SK-N-SH treated with all-trans-retinoic acid at 6 μM for 48 hours (cell line): ENCODE data around the gene DPYD.
A peak's percentile ranks its signal among the peaks of the same experiment; 100 is the strongest.

Experiments
- ATAC-seq: fragments of 200-7000 bp; cut with Tn5 transposase; 3 replicates; pipeline ENCODE4 v1.9.1; 2020; ENCODE audit warnings: mild to moderate bottlenecking, moderate library complexity
- ARNTL ChIP-seq: fragments of 450-650 bp; formaldehyde crosslinking; IDR thresholded peaks from 2 replicates; pipeline ENCODE4 v1.5.0; 2020; ENCODE audit warnings: low read depth, mild to moderate bottlenecking, moderate library complexity, borderline replicate concordance
- BACH2 ChIP-seq: fragments of 250-450 bp; sonication (Bioruptor Pico); IDR thresholded peaks from 2 replicates; pipeline ENCODE4 v1.9.0; 2021; ENCODE audit warnings: mild to moderate bottlenecking, borderline replicate concordance
- CSDC2 ChIP-seq: fragments of 250-450 bp; sonication (Bioruptor Pico); IDR thresholded peaks from 2 replicates; pipeline ENCODE4 v1.5.0; 2020; ENCODE audit warnings: mild to moderate bottlenecking, moderate library complexity
- ESRRG ChIP-seq: fragments of 250-450 bp; sonication (Bioruptor Pico); IDR thresholded peaks from 2 replicates; pipeline ENCODE4 v1.6.1; 2021; ENCODE audit warnings: mild to moderate bottlenecking
- GLIS3 ChIP-seq: fragments of 250-450 bp; sonication (Bioruptor Pico); IDR thresholded peaks from 2 replicates; pipeline ENCODE4 v1.5.0; 2020; ENCODE audit warnings: mild to moderate bottlenecking, moderate library complexity
- ISL1 ChIP-seq: fragments of 250-450 bp; sonication (Bioruptor Pico); IDR thresholded peaks from 2 replicates; pipeline ENCODE4 v2.1.2; 2022; ENCODE audit warnings: mild to moderate bottlenecking, moderate library complexity
- OSR1 ChIP-seq: fragments of 250-450 bp; sonication (Bioruptor Pico); IDR thresholded peaks from 2 replicates; pipeline ENCODE4 v1.8.0; 2022; ENCODE audit warnings: moderate library complexity, mild to moderate bottlenecking, inconsistent platforms
- PPARA ChIP-seq: fragments of 250-450 bp; sonication (Bioruptor Pico); IDR thresholded peaks from 2 replicates; pipeline ENCODE4 v1.5.0; 2020; ENCODE audit warnings: mild to moderate bottlenecking, borderline replicate concordance
- RARB ChIP-seq: fragments of 250-450 bp; sonication (Bioruptor Pico); IDR thresholded peaks from 2 replicates; pipeline ENCODE4 v1.8.0; 2021; ENCODE audit warnings: mild to moderate bottlenecking, moderate library complexity
- SNAI2 ChIP-seq: fragments of 250-450 bp; sonication (Bioruptor Pico); IDR thresholded peaks from 2 replicates; pipeline ENCODE4 v1.5.0; 2020; ENCODE audit warnings: mild to moderate bottlenecking, moderate library complexity
- TCF4 ChIP-seq: fragments of 250-450 bp; sonication (Bioruptor Pico); IDR thresholded peaks from 2 replicates; pipeline ENCODE4 v1.8.0; 2021; ENCODE audit warnings: mild to moderate bottlenecking, moderate library complexity, borderline replicate concordance
- ZFP3 ChIP-seq: fragments of 250-450 bp; sonication (Bioruptor Pico); IDR thresholded peaks from 2 replicates; pipeline ENCODE4 v1.5.0; 2020; ENCODE audit warnings: mild to moderate bottlenecking, moderate library complexity
- ZNF565 ChIP-seq: fragments of 450-650 bp; formaldehyde crosslinking; conservative IDR thresholded peaks from 2 replicates; pipeline ENCODE4 v1.5.0; 2020; ENCODE audit warnings: low read depth, mild to moderate bottlenecking, moderate library complexity
- ZNF70 ChIP-seq: fragments of 450-650 bp; formaldehyde crosslinking; IDR thresholded peaks from 2 replicates; pipeline ENCODE4 v1.5.0; 2020; ENCODE audit warnings: mild to moderate bottlenecking, moderate library complexity
- TF ChIP-seq, protein P1 (sequence below): fragments of 250-450 bp; sonication (Bioruptor Pico); IDR thresholded peaks from 2 replicates; pipeline ENCODE4 v1.5.1; 2021; ENCODE audit warnings: mild to moderate bottlenecking, moderate library complexity
- TF ChIP-seq, protein P2 (sequence below): fragments of 250-450 bp; sonication (Bioruptor Pico); IDR thresholded peaks from 2 replicates; pipeline ENCODE4 v1.8.0; 2020; ENCODE audit warnings: mild to moderate bottlenecking, moderate library complexity, borderline replicate concordance
- TF ChIP-seq, protein P3 (sequence below): fragments of 250-450 bp; sonication (Bioruptor Pico); IDR thresholded peaks from 2 replicates; pipeline ENCODE4 v1.5.1; 2020; ENCODE audit warnings: low read depth, mild to moderate bottlenecking, moderate library complexity
- TF ChIP-seq, protein P4 (sequence below): fragments of 250-450 bp; sonication (Bioruptor Pico); IDR thresholded peaks from 2 replicates; pipeline ENCODE4 v1.5.0; 2020; ENCODE audit warnings: mild to moderate bottlenecking, moderate library complexity
- TF ChIP-seq, protein P5 (sequence below): fragments of 250-450 bp; sonication (Bioruptor Pico); IDR thresholded peaks from 2 replicates; pipeline ENCODE4 v1.8.0; 2021; ENCODE audit warnings: low read depth, mild to moderate bottlenecking, moderate library complexity, borderline replicate concordance

DPYD gene

DNA sequence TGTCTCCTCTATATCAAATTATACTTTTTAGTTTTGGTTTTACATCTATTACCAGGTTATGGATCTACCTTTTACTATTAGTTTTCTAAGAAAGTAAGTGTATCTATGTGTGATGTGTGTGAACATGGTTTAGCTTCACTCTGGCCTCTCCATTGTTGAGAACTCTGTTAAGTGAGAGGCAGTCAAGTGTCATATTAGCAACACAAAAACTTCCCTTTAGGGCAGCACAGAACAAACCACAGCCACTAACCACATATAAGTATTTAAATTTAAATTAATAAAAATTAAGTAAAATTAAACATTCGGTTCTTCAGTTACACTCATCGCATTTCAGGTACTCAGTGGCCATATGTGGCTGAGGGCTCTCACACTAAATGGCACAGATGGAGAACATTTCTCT lies 96.6 kb downstream of the DPYD start:
- TF ChIP-seq, protein P1, sequence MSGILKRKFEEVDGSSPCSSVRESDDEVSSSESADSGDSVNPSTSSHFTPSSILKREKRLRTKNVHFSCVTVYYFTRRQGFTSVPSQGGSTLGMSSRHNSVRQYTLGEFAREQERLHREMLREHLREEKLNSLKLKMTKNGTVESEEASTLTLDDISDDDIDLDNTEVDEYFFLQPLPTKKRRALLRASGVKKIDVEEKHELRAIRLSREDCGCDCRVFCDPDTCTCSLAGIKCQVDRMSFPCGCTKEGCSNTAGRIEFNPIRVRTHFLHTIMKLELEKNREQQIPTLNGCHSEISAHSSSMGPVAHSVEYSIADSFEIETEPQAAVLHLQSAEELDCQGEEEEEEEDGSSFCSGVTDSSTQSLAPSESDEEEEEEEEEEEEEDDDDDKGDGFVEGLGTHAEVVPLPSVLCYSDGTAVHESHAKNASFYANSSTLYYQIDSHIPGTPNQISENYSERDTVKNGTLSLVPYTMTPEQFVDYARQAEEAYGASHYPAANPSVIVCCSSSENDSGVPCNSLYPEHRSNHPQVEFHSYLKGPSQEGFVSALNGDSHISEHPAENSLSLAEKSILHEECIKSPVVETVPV (CRISPR knock-in tag): no peak
- TF ChIP-seq, protein P2, sequence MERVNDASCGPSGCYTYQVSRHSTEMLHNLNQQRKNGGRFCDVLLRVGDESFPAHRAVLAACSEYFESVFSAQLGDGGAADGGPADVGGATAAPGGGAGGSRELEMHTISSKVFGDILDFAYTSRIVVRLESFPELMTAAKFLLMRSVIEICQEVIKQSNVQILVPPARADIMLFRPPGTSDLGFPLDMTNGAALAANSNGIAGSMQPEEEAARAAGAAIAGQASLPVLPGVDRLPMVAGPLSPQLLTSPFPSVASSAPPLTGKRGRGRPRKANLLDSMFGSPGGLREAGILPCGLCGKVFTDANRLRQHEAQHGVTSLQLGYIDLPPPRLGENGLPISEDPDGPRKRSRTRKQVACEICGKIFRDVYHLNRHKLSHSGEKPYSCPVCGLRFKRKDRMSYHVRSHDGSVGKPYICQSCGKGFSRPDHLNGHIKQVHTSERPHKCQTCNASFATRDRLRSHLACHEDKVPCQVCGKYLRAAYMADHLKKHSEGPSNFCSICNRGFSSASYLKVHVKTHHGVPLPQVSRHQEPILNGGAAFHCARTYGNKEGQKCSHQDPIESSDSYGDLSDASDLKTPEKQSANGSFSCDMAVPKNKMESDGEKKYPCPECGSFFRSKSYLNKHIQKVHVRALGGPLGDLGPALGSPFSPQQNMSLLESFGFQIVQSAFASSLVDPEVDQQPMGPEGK (CRISPR knock-in tag): no peak
- TF ChIP-seq, protein P3, sequence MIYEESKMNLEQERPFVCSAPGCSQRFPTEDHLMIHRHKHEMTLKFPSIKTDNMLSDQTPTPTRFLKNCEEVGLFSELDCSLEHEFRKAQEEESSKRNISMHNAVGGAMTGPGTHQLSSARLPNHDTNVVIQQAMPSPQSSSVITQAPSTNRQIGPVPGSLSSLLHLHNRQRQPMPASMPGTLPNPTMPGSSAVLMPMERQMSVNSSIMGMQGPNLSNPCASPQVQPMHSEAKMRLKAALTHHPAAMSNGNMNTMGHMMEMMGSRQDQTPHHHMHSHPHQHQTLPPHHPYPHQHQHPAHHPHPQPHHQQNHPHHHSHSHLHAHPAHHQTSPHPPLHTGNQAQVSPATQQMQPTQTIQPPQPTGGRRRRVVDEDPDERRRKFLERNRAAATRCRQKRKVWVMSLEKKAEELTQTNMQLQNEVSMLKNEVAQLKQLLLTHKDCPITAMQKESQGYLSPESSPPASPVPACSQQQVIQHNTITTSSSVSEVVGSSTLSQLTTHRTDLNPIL (CRISPR knock-in tag): no peak
- TF ChIP-seq CSDC2 (no peak), ARNTL (CRISPR knock-in tag) (no peak), RARB (CRISPR knock-in tag) (no peak)
- ATAC-seq: no peak

DNA sequence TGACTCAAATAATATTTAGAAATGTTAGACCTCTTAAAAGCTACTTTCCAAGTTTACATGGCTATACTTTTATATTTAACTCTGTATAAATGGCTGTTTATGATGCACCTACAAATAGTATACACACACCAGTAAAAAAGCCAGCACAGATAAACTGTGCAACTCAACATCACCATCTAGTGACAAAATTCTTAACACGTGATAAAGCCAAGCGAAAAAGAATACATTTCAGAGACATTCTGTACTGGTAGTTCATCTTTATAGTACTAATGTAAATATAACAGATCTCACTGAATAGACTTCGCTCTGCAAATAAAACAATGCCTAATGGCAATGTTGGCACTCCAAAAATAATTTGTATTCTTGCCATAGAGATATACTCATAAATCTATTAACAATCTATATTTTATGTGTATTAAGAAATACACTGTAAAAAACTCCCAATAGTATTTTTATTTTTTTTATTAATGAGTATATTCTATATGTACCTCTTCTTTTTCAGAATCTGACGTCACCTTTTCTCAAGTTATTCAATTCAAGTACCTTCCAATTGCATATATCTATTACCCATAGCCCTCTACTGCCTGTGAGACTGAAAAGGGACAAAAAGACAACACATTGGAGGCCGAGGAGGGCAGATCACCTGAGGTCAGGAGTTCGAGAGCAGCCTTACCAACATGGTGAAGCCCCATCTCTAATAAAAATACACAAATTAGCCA lies 100.2 kb downstream of the DPYD start:
- no peak for TF ChIP-seq CSDC2
- TF ChIP-seq ZNF70 (CRISPR knock-in tag): no peak
- no peak for TF ChIP-seq RARB (CRISPR knock-in tag)
- TF ChIP-seq, protein P1 (CRISPR knock-in tag): no peak
- no peak for TF ChIP-seq BACH2
- TF ChIP-seq OSR1 (CRISPR knock-in tag): no peak
- TF ChIP-seq ISL1 (CRISPR knock-in tag): no peak
- ATAC-seq: peak; percentile 79

DNA sequence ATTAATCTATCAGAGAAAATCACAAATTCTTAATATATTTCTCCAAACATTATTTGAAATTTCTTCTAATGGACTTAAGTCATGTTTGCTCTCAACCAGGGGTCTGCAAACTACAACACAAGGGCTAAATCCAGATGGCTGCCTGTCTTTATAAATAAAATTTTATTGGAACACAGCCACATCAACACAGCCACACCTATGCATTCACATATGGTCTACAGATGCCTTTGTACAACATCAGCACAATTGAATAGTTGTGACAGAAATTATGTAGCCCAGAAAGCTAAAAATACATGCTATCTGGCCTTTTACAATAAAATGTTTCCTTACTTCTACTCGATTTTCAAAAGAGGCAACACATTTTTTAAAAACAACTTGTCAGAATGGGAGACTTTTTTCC lies 103.9 kb downstream of the DPYD start:
- peak; percentile 75; the same call in 1 of the 2 replicates for TF ChIP-seq TCF4 (CRISPR knock-in tag)
- TF ChIP-seq, protein P3 (CRISPR knock-in tag): no peak
- TF ChIP-seq, all 23 proteins: peak for 1
- no peak for ATAC-seq

DNA sequence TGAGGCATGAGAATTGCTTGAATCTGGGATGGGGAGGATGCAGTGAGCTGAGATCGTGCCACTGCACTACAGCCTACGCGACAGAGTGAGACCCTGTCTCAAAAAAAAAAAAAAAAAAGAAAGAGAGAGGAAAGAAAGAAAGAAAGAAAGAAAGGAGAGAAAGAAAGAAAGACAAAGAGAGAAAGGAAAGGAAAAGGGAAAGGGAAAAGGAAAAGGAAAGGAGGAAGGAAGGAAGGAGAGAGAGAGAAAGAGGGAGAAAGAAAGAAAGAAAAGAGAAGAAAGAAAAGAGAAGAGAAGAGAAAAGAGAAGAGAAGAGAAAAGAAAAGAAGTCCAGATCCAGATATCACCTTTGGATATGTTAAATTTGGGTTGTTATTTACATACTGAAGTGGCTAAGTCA lies 106.0 kb downstream of the DPYD start:
- ATAC-seq: no peak
- TF ChIP-seq TCF4 (CRISPR knock-in tag) (no peak), ARNTL (CRISPR knock-in tag) (no peak), BACH2 (no peak), CSDC2 (no peak), ESRRG (CRISPR knock-in tag) (no peak), ZNF565 (CRISPR knock-in tag) (no peak), ZFP3 (no peak), PPARA (no peak), GLIS3 (CRISPR knock-in tag) (no peak), ZNF70 (CRISPR knock-in tag) (no peak), SNAI2 (CRISPR knock-in tag) (no peak)
- TF ChIP-seq, protein P3 (CRISPR knock-in tag): no peak
- TF ChIP-seq, protein P4, sequence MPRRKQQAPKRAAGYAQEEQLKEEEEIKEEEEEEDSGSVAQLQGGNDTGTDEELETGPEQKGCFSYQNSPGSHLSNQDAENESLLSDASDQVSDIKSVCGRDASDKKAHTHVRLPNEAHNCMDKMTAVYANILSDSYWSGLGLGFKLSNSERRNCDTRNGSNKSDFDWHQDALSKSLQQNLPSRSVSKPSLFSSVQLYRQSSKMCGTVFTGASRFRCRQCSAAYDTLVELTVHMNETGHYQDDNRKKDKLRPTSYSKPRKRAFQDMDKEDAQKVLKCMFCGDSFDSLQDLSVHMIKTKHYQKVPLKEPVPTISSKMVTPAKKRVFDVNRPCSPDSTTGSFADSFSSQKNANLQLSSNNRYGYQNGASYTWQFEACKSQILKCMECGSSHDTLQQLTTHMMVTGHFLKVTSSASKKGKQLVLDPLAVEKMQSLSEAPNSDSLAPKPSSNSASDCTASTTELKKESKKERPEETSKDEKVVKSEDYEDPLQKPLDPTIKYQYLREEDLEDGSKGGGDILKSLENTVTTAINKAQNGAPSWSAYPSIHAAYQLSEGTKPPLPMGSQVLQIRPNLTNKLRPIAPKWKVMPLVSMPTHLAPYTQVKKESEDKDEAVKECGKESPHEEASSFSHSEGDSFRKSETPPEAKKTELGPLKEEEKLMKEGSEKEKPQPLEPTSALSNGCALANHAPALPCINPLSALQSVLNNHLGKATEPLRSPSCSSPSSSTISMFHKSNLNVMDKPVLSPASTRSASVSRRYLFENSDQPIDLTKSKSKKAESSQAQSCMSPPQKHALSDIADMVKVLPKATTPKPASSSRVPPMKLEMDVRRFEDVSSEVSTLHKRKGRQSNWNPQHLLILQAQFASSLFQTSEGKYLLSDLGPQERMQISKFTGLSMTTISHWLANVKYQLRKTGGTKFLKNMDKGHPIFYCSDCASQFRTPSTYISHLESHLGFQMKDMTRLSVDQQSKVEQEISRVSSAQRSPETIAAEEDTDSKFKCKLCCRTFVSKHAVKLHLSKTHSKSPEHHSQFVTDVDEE (CRISPR knock-in tag): no peak
- TF ChIP-seq, protein P5, sequence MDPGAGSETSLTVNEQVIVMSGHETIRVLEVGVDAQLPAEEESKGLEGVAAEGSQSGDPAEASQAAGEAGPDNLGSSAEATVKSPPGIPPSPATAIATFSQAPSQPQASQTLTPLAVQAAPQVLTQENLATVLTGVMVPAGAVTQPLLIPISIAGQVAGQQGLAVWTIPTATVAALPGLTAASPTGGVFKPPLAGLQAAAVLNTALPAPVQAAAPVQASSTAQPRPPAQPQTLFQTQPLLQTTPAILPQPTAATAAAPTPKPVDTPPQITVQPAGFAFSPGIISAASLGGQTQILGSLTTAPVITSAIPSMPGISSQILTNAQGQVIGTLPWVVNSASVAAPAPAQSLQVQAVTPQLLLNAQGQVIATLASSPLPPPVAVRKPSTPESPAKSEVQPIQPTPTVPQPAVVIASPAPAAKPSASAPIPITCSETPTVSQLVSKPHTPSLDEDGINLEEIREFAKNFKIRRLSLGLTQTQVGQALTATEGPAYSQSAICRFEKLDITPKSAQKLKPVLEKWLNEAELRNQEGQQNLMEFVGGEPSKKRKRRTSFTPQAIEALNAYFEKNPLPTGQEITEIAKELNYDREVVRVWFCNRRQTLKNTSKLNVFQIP (CRISPR knock-in tag): no peak
- TF ChIP-seq, protein P1 (CRISPR knock-in tag): no peak
